ENCODE data around the gene CMTM1.

CMTM1 gene

DNA sequence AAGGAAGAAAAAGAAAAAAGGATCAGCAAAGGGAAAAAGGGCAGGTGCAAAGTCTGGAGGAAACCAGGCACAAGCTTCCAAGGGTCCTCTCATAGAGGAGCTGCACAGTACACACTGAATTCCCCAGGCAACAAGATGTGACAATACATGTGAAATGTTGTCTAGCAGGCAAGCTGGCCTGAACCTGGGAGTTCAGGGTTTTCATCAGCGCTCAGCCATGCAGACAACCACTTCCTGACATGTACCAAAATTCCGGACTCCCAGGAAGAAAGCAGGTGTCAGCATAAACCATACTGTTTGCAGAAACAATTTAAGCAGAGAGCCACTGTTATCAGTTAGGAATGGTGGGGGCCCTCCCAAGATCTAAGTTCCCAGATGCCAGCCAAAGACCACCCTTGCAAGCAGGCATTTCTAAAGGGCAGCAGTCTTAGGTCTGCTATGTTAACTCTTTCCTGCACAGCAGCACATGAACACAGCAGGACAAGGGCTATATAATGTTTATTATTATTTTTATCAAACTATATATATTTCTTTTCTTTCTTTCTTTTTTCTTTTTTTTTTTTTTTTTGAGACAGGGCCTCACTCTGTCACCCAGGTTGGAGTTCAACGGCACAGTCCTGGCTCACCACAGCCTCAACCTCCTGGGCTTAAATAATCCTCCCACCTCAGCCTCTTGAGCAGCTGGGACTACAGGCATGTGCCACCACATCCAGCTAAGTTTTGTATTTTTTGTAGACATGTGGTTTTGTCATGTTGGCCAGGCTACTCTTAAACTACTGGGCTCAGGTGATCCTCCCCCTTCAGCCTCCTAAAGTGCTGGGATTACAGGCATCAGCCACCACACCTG, 26.4 kb upstream of the CMTM1 start:
- DNase-seq = no peak

- DNase-seq = no peak
Measured at GRCh38 chr16:66541388-66542355, 24.6 kb upstream of the CMTM1 start.

DNA sequence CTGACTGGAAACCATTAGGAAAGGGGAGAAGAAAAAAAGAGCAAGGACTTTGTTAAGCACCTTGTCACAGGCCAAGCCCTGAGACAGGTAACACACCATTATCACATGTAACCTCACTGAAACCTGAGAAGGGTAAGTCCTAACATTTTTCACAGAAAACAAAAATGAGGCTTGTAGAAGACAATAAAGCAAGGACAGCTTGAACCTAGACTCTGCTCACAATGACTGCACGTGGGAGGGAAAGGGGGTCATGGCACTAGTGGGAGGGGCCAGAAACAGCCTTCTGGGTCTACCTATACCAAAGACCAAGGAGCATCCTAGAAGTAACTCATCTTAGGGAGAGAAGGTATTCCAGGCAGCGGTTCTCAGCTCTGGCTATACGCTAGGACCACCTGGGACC, 23.8 kb upstream of the CMTM1 start:
- no peak for DNase-seq

- no peak for DNase-seq
Measured at GRCh38 chr16:66543541-66543940, 22.7 kb upstream of the CMTM1 start.

- DNase-seq = no peak
Measured at GRCh38 chr16:66544016-66544757, 22.1 kb upstream of the CMTM1 start.

GRCh38 chr16:66547101-66547989, 18.9 kb upstream of the CMTM1 start:
- DNase-seq = no peak

GRCh38 chr16:66548068-66548467, 18.2 kb upstream of the CMTM1 start:
- no peak for DNase-seq

- DNase-seq = no peak
Measured at GRCh38 chr16:66548868-66549267, 17.4 kb upstream of the CMTM1 start.

DNA sequence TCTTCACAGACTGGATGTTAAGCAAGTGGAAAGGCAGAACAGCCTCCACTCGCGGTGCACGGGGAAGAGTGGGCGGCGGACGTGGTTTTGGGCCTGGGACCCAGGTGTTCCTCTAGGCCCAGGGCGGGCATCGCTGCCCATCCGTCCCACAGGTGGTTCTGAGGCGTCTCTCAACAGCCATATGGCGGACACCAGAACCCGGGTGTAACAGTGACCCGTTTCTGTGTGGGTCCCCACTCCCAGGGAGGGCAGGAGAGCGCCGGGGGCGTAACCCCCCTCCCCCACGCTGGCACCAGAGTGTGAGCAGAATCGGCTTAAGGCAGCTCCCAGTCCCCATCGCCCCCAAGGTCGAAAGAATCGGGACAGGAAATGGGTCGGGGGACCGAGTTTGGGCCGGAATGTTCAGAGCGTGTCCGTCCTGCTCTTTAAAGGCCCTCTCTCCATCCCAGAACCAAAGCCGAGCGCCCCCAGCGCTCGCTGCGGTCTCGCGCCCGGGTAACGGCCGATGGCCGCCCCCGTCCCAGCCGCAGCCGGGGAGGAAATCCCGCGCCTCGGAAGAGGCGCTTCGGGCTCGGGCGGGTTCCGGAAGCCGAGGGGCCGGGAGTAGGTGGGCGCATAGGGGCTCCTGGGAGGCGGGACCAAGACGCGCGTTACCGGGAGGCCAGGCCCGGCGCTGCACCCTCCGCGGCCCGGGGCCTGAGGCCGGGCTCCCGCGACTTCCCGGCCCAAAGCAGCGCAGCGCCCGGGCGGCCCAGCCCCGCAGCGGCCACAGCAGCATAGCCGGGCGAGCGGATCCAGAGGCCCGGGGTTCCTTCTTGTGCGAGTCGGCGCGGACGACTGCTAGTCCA, 16.7 kb upstream of the CMTM1 start, which contains the start of gene TK2:
TSS of gene TK2 (minus strand) at position 839 of the 848 bp plus-strand sequence. CDS start at position 778, 61 bp downstream.
- DNase-seq = peak; percentile 38 to 61 (median 46)

GRCh38 chr16:66551348-66551759, 14.9 kb upstream of the CMTM1 start:
- DNase-seq = peak; percentile 34 to 81 (median 58)

DNA sequence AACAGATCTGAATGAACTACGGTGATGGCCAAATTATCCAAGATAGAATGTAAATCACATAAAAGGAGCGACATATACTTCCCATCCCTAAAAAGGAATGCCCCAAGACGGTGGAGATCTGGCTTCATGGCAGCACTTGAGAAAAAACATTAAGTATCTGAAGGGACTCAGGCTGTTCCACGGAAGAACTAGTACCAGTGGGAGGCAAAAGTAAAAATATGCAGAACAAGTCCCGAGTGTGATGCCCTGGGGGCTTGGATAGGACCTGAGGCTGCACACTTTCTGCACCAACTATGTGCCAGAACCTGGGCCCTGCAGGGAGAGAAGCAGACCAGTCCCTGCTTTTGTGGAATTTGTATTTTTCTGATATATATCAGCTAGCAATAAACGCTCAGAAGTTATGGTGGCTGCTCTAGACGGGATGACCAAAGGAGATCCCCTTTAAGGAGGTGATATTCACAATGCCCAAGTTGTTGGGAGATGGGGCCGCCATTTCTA, 14.4 kb upstream of the CMTM1 start:
- DNase-seq = no peak

GRCh38 chr16:66552286-66553177, 13.7 kb upstream of the CMTM1 start, which contains the start of gene CKLF:
Gene CKLF, plus strand, starts transcription at chr16:66552576. Its CDS starts 140 bp downstream, at chr16:66552716.
- DNase-seq = peak; percentile 81 to 94 (median 87)

- DNase-seq = peak in 1 of 5 experiments; percentile 35
Measured at GRCh38 chr16:66553223-66553622, 13.0 kb upstream of the CMTM1 start.

DNA sequence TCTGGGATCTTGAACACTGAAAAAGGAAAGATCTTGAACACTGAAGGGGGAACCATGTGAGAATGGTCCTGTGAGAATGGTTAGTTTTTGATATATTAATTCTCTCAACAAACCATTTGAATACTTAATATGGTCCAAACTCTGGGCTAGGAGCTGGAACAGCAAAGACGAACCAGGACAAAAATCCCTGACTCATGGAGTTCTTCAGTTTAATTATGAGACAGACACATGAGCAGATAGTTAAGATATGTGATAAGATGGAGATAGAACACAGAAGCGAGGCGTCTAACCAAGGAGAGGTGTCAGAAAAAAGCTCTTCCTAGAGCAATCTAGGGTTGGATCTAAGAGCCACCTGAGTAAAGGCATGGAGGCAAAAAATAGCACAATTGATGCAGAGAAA, 12.2 kb upstream of the CMTM1 start:
- DNase-seq = no peak

GRCh38 chr16:66554495-66554894, 11.7 kb upstream of the CMTM1 start:
- DNase-seq = no peak

- DNase-seq = no peak
Measured at GRCh38 chr16:66560107-66560506, 6.1 kb upstream of the CMTM1 start.

GRCh38 chr16:66561381-66562080, 4.7 kb upstream of the CMTM1 start:
- DNase-seq = peak in 1 of 5 experiments; percentile 38

DNA sequence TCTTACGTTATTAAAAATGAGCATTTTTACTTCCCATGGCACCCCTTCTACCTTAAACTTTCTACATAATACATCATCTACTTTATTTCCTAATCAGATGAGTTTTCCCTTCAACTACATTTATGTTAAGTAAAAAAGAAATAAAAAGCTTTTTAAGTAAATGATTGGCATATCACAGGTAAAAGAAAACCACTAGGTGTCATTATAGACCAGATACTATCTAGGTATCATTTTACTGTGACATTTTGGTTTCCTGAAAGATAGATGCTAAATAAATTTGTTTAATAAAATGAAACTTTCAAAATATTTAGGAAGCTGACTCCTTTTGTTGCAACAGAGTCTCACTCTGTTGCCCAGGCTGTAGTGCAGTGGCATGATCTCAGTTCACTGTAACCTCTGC, 3.8 kb upstream of the CMTM1 start:
- DNase-seq = peak in 1 of 5 experiments; percentile 34

Measured in T-helper 2 cell (primary cell).